ENCODE data around the gene TBC1D20. TPM values are rescaled to one million over a fixed set of nuclear protein-coding genes. Genes with fewer than 3 reads are reported as not detected.

Gene TBC1D20
- total and polyA plus RNA-seq, 9 donors = 19.1 to 40.1 (median 34.8) TPM

- intact Hi-C loops (cut with DNase I) = loop anchor here in 1 of 4 donors (10.0 kb wide), 1 partner anchor 61 kb away; the partner anchor contains the start of gene TBC1D20
- DNase-seq = no peak
- Histone ChIP-seq H3K27me3 (no peaks in the 10 kb centered on the region), H3K9me3 (no peaks in the 10 kb centered on the region), H3K4me1 (ENCODE audit: insufficient read depth) (no peaks in the 10 kb centered on the region), H3K27ac (no peak overlapping the region), H3K36me3 (no peaks in the 10 kb centered on the region), H3K4me3 (no peak overlapping the region)
- WGBS, 3 donors = 94 to 99% (median 96%) methylated on average over 3 of the region's 3 CpGs
- no peak for TF ChIP-seq CTCF (IDR thresholded peaks at IDR 0.05)
These were observed 58.8 kb downstream of the TBC1D20 start for GRCh38 chr20:403582-403957.

GRCh38 chr20:402898-403581, 59.3 kb downstream of the TBC1D20 start:
- no peak overlapping the region for H3K4me3 ChIP-seq
- H3K4me1 ChIP-seq (ENCODE audit: insufficient read depth) = no peaks in the 10 kb centered on the region
- H3K9me3 ChIP-seq = no peaks in the 10 kb centered on the region
- no peaks in the 10 kb centered on the region for H3K27me3 ChIP-seq
- no peak overlapping the region for H3K27ac ChIP-seq
- WGBS, 3 donors = 83 to 92% (median 87%) methylated on average over 6 of the region's 6 CpGs
- no peaks in the 10 kb centered on the region for H3K36me3 ChIP-seq
- DNase-seq = no peak
- TF ChIP-seq EP300 (IDR thresholded peaks at IDR 0.05) (no peak), CTCF (IDR thresholded peaks at IDR 0.05) (no peak), POLR2A (IDR thresholded peaks at IDR 0.05) (no peak)
- intact Hi-C loops (cut with DNase I) = loop anchor here in 1 of 4 donors (10.0 kb wide), 1 partner anchor 62 kb away; the partner anchor contains the start of gene TBC1D20

- no peaks in the 10 kb centered on the region for H3K4me1 ChIP-seq (ENCODE audit: insufficient read depth)
- H3K27me3 ChIP-seq = no peaks in the 10 kb centered on the region
- no peak for DNase-seq
- H3K27ac ChIP-seq = no peak overlapping the region
- 86 to 89% (median 87%) methylated on average over 2 of the region's 2 CpGs for WGBS, 3 donors
- intact Hi-C loops (cut with DNase I) = loop anchor here in 1 of 4 donors (10.0 kb wide), 1 partner anchor 62 kb away; the partner anchor contains the start of gene TBC1D20
- no peaks in the 10 kb centered on the region for H3K36me3 ChIP-seq
- H3K4me3 ChIP-seq = no peak overlapping the region
- TF ChIP-seq POLR2A (IDR thresholded peaks at IDR 0.05) (no peak), CTCF (IDR thresholded peaks at IDR 0.05) (no peak), EP300 (IDR thresholded peaks at IDR 0.05) (no peak)
- no peaks in the 10 kb centered on the region for H3K9me3 ChIP-seq
These were observed 59.8 kb downstream of the TBC1D20 start for GRCh38 chr20:402496-402885.

- WGBS, 3 donors = 82 to 89% (median 83%) methylated on average over 9 of the region's 9 CpGs
- Histone ChIP-seq H3K36me3 (no peaks in the 10 kb centered on the region), H3K27ac (no peak overlapping the region), H3K4me3 (no peak overlapping the region), H3K9me3 (no peaks in the 10 kb centered on the region), H3K4me1 (ENCODE audit: insufficient read depth) (no peaks in the 10 kb centered on the region), H3K27me3 (no peaks in the 10 kb centered on the region)
- TF ChIP-seq EP300 (IDR thresholded peaks at IDR 0.05) (no peak), CTCF (IDR thresholded peaks at IDR 0.05) (no peak), POLR2A (IDR thresholded peaks at IDR 0.05) (no peak)
- intact Hi-C loops (cut with DNase I) = loop anchor here in 1 of 4 donors (10.0 kb wide), 1 partner anchor 63 kb away; the partner anchor contains the start of gene TBC1D20
- DNase-seq = no peak
These were observed 60.4 kb downstream of the TBC1D20 start for GRCh38 chr20:401682-402495.
